Glutamatergic neuron (in vitro differentiated cells): ENCODE results near the gene TMEM79. TPM values are rescaled to one million over a fixed set of nuclear protein-coding genes. Genes with fewer than 3 reads are reported as not detected.
A peak's percentile ranks its signal among the peaks of the same experiment; 100 is the strongest.

Experiments
- DNase-seq: peaks from one replicate; pipeline ENCODE4 v3.0.0; 2022
- H3K27ac Mint-ChIP-seq: one replicate; pipeline ENCODE4 v1.8.0; 2020; ENCODE audit warnings: mild to moderate bottlenecking, mixed read lengths, inconsistent platforms; ENCODE audit not compliant: unreplicated experiment
- H3K27me3 Mint-ChIP-seq: one replicate; pipeline ENCODE4 v1.8.0; 2020; ENCODE audit warnings: mild to moderate bottlenecking, moderate library complexity, mixed read lengths, inconsistent platforms; ENCODE audit not compliant: unreplicated experiment
- H3K36me3 Mint-ChIP-seq: one replicate; pipeline ENCODE4 v1.8.0; 2020; ENCODE audit warnings: mild to moderate bottlenecking, mixed read lengths, inconsistent platforms; ENCODE audit not compliant: unreplicated experiment
- H3K4me1 Mint-ChIP-seq: one replicate; pipeline ENCODE4 v1.8.0; 2020; ENCODE audit warnings: mild to moderate bottlenecking, low read depth, mixed read lengths, inconsistent platforms; ENCODE audit not compliant: unreplicated experiment
- H3K4me3 Mint-ChIP-seq: one replicate; pipeline ENCODE4 v1.8.0; 2020; ENCODE audit warnings: mild to moderate bottlenecking, mixed read lengths, inconsistent platforms; ENCODE audit not compliant: unreplicated experiment
- H3K9me3 Mint-ChIP-seq: one replicate; pipeline ENCODE4 v1.8.0; 2020; ENCODE audit warnings: mild to moderate bottlenecking, moderate library complexity, mixed read lengths, inconsistent platforms; ENCODE audit not compliant: unreplicated experiment
- total RNA-seq: library from RNA; stranded (reverse); fragmentation: NEBNext Ultra II Directional; extraction: Animal tissue kit (Norgen Biotek cat#: 25700); gene quantifications from one replicate; pipeline ENCODE4 v1.2.1, GENCODE V29; 2021; ENCODE audit not compliant: unreplicated experiment
- TF ChIP-seq, protein P1 (sequence below): fragments of 200-600 bp; sonication (generic); IDR thresholded peaks from one replicate; pipeline ENCODE4 v1.5.0; 2021; ENCODE audit not compliant: partially characterized antibody, unreplicated experiment

The TMEM79 gene
- total RNA-seq, 1 donor from 2014 or later: 2.4 TPM

DNA sequence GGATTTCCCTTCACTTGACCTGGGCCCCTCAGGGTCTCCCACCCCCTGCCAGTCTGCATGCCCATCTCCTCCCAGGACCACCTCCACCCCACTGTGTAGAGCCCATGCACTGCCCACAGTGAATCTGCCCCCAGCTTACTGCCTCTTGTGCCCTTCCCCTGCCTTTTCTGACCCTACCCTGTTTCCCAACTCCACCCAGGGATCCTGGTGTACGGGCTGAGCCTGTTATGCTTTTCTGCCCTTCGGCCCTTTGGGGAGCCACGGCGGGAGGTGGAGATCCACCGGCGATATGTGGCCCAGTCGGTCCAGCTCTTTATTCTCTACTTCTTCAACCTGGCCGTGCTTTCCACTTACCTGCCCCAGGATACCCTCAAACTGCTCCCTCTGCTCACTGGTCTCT is 1.9 kb downstream of the TMEM79 start:
- no peak overlapping the region for H3K4me3 Mint-ChIP-seq
- H3K27me3 Mint-ChIP-seq: peaks cover 3% of the 10 kb centered on the region
- no peaks in the 10 kb centered on the region for H3K36me3 Mint-ChIP-seq
- TF ChIP-seq, protein P1, sequence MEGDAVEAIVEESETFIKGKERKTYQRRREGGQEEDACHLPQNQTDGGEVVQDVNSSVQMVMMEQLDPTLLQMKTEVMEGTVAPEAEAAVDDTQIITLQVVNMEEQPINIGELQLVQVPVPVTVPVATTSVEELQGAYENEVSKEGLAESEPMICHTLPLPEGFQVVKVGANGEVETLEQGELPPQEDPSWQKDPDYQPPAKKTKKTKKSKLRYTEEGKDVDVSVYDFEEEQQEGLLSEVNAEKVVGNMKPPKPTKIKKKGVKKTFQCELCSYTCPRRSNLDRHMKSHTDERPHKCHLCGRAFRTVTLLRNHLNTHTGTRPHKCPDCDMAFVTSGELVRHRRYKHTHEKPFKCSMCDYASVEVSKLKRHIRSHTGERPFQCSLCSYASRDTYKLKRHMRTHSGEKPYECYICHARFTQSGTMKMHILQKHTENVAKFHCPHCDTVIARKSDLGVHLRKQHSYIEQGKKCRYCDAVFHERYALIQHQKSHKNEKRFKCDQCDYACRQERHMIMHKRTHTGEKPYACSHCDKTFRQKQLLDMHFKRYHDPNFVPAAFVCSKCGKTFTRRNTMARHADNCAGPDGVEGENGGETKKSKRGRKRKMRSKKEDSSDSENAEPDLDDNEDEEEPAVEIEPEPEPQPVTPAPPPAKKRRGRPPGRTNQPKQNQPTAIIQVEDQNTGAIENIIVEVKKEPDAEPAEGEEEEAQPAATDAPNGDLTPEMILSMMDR: no peak
- peaks cover 15% of the 10 kb centered on the region for H3K9me3 Mint-ChIP-seq
- H3K27ac Mint-ChIP-seq: no peak overlapping the region
- no peak for DNase-seq
- peaks cover 15% of the 10 kb centered on the region for H3K4me1 Mint-ChIP-seq

DNA sequence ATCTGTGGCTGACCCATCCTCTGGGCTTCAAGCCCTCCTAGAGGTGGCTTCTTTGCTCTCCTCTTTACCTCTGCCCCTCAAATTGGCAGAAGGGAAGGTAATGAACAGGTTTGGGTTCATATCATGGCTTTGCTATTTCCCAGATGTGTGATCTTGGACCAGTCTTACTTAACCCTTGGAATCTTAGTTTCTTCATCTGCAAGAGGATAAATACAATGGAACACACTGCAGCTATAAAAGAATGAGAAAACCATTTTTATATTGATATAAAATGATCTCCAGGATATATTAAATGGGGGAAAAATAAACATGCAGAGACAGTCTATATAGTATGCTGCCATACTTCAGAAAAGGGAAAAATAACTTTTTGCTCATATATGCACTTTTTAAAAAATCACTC is 5.7 kb downstream of the TMEM79 start:
- Mint-ChIP-seq H3K36me3 (no peaks in the 10 kb centered on the region), H3K4me1 (peaks cover 9% of the 10 kb centered on the region), H3K9me3 (no peaks in the 10 kb centered on the region), H3K4me3 (no peak overlapping the region), H3K27ac (no peak overlapping the region), H3K27me3 (peaks cover 2% of the 10 kb centered on the region)
- TF ChIP-seq, protein P1: no peak
- DNase-seq: no peak

DNA sequence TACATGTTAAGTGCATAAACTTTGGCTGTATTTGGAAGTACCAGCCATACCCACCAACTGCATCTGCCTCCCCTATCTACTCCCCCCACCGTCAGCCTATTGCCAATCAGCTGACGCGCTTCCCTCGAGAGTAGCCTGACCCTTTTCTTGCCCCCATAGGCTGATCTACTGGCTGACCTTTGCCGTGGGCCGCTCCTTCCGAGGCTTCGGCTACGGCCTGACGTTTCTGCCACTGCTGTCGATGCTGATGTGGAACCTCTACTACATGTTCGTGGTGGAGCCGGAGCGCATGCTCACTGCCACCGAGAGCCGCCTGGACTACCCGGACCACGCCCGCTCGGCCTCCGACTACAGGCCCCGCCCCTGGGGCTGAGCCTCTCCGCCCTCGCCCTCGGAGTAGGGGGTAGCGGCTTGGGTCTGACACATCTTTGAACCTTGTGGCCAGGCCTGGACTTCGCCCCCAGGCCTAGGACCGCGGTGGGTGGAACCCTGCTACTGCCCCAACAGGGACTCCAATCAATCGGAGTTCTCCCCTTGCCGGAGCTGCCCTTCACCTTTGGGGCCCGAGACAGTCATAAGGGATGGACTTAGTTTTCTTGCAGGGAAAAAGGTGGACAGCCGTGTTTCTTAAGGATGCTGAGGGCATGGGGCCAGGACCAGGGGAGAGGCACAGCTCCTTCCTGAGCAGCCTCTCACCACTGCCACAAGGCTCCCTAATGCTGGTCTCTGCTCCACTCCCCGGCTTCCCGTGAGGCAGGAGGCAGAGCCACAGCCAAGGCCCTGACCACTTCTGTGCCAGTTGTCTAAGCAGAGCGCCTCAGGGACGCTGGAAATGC is 7.3 kb downstream of the TMEM79 start:
- peaks cover 3% of the 10 kb centered on the region for H3K27me3 Mint-ChIP-seq
- H3K4me3 Mint-ChIP-seq: peak overlapping the region; percentile 96
- TF ChIP-seq, protein P1: no peak
- DNase-seq: peak; percentile 96
- peak overlapping the region; percentile 95 for H3K27ac Mint-ChIP-seq
- no peaks in the 10 kb centered on the region for H3K36me3 Mint-ChIP-seq
- peaks cover 9% of the 10 kb centered on the region for H3K4me1 Mint-ChIP-seq
- H3K9me3 Mint-ChIP-seq: no peaks in the 10 kb centered on the region

DNA sequence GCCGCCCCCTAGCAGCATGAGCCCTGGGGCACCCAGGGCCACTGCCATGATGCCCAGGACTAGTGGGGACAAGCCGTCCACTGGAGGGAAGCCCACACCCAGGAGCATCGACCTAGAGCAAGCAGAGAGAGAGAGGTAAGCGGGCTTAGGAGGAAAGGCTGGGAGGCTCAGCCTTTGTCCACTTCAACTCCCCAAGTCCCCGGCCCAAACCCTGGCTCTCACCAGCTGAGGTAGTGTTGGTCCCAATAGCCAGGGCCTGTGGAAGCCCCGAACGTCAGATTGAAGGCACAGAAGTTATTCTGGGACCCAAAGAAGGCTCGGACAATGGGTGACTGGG is 8.9 kb downstream of the TMEM79 start:
- Mint-ChIP-seq H3K4me3 (no peak overlapping the region), H3K9me3 (peaks cover 1% of the 10 kb centered on the region), H3K27ac (no peak overlapping the region), H3K36me3 (no peaks in the 10 kb centered on the region), H3K27me3 (peaks cover 3% of the 10 kb centered on the region), H3K4me1 (peaks cover 9% of the 10 kb centered on the region)
- no peak for DNase-seq
- TF ChIP-seq, protein P1: no peak

DNA sequence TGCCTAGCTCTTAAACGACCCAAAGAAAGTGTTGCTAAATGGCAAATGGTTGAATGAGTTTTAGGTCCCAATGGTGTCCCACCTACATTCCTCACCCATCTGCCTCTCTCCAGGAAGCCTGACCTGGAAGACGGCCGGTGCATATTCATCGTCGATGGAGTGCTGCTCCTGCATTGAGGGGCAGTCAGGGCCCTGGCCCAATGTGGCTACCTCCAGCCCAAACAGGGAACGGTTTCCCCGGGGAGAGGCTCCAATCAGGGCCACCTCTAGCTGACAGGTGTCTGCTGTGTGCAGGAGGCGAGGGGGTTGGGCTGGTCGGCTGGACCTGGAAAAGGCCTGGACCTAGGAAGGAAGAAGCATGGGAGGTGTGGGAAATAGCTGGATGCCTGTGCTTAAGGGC is 9.8 kb downstream of the TMEM79 start:
- Mint-ChIP-seq H3K36me3 (no peaks in the 10 kb centered on the region), H3K4me3 (no peak overlapping the region), H3K27me3 (peaks cover 3% of the 10 kb centered on the region), H3K27ac (no peak overlapping the region), H3K4me1 (peaks cover 9% of the 10 kb centered on the region), H3K9me3 (peaks cover 1% of the 10 kb centered on the region)
- TF ChIP-seq, protein P1: no peak
- no peak for DNase-seq
